B cell (primary cell): Measurements from ENCODE around the gene UBD. TPM values are rescaled to one million over a fixed set of nuclear protein-coding genes. Genes with fewer than 3 reads are reported as not detected.

Source experiments
- ATAC-seq: fragments of 200-7000 bp; cut with Tn5 transposase; one replicate; pipeline ENCODE4 v1.10.0; 2021; ENCODE audit warnings: low read depth, mild to moderate bottlenecking, moderate number of reproducible peaks, moderate library complexity
- CTCF ChIA-PET: fragments of 350-600 bp; sonication (Branson Sonifier 250); formaldehyde crosslinking; loops from one replicate; lab custom pipeline; 2021; ENCODE audit warnings: antibody characterized with exemption, inconsistent platforms; lab: Charles Lee
- POLR2A ChIA-PET: fragments of 350-600 bp; sonication (Branson Sonifier 250); formaldehyde crosslinking; loops from one replicate; lab custom pipeline; 2021; ENCODE audit warnings: antibody characterized with exemption; lab: Charles Lee
- DNase-seq: peaks from one replicate; pipeline ENCODE4 v3.0.0; 2013
- H2AFZ ChIP-seq: 2 replicates; pipeline ENCODE4 v1.6.1; 2012; ENCODE audit warnings: mild to moderate bottlenecking, low read depth, low read length; ENCODE audit not compliant: insufficient read depth, poor library complexity, severe bottlenecking
- H3K27ac ChIP-seq, 2 donors: 1 replicate in 1 of 2; 2 replicates in 1 of 2; pipeline ENCODE4 v1.5.1; 2012 to 2013; ENCODE audit warnings: low read length in 2 of 2, mild to moderate bottlenecking in 2 of 2, moderate library complexity in 1 of 2
- H3K27me3 ChIP-seq, 4 experiments: fragments of 200-600 bp in 1 of 4; sonication (generic) in 1 of 4; replicated peaks in 1 of 4; 1 replicate in 2 of 4; 2 replicates in 2 of 4; pipeline versions ENCODE4 v1.6.1 to v1.7.0; 2013 to 2016; ENCODE audit warnings: low read length in 3 of 4, mild to moderate bottlenecking in 2 of 4, mixed read lengths in 1 of 4, moderate library complexity in 1 of 4; ENCODE audit not compliant: insufficient read depth in 4 of 4, control insufficient read depth in 3 of 4; ENCODE audit errors: control extremely low read depth in 1 of 4
- H3K36me3 ChIP-seq, 2 experiments: replicated peaks in 1 of 2; 1 replicate in 1 of 2; 2 replicates in 1 of 2; pipeline versions ENCODE4 v1.6.1 to v1.7.1; 2013; ENCODE audit warnings: low read length in 1 of 2; ENCODE audit not compliant: insufficient read depth in 2 of 2, control insufficient read depth in 1 of 2; ENCODE audit errors: control extremely low read depth in 1 of 2, extremely low read depth in 1 of 2
- H3K4me1 ChIP-seq, 2 donors: fragments of 200-600 bp in 1 of 2; sonication (generic) in 1 of 2; 1 replicate in 1 of 2; 2 replicates in 1 of 2; pipeline versions ENCODE4 v1.5.1 to v1.6.1; 2013 to 2017; ENCODE audit warnings: low read length in 2 of 2; ENCODE audit not compliant: control insufficient read depth in 2 of 2, insufficient read depth in 2 of 2
- H3K4me2 ChIP-seq: replicated peaks from 2 replicates; pipeline ENCODE3; 2012; ENCODE audit warnings: mild to moderate bottlenecking, low read depth, low read length; ENCODE audit not compliant: poor library complexity, severe bottlenecking
- H3K4me3 ChIP-seq, 5 experiments: fragments of 200-600 bp in 1 of 5; sonication (generic) in 1 of 5; 1 replicate in 3 of 5; 2 replicates in 2 of 5; pipeline versions ENCODE4 v1.5.1 to v1.7.0; 2011 to 2016; ENCODE audit warnings: low read length in 4 of 5, mild to moderate bottlenecking in 4 of 5, low read depth in 2 of 5, control low read depth in 1 of 5, moderate library complexity in 1 of 5; ENCODE audit not compliant: insufficient read depth in 1 of 5; ENCODE audit errors: control extremely low read depth in 1 of 5, extremely low read depth in 1 of 5
- H3K79me2 ChIP-seq: fragments of 200-600 bp; sonication (generic); one replicate; pipeline ENCODE4 v1.6.0; 2016; ENCODE audit warnings: low read length; ENCODE audit not compliant: control insufficient read depth, insufficient read depth
- H3K9ac ChIP-seq: fragments of 200-600 bp; sonication (generic); 2 replicates; pipeline ENCODE4 v1.6.1; 2017; ENCODE audit warnings: mild to moderate bottlenecking, low read length, moderate library complexity
- H3K9me3 ChIP-seq, 3 donors: one replicate each; pipeline versions ENCODE4 v1.6.1 to v1.7.1; 2013; ENCODE audit warnings: low read length in 2 of 3; ENCODE audit not compliant: control insufficient read depth in 2 of 3, insufficient read depth in 1 of 3; ENCODE audit errors: control extremely low read depth in 1 of 3
- H4K20me1 ChIP-seq: 2 replicates; pipeline ENCODE4 v1.6.0; 2012; ENCODE audit warnings: mild to moderate bottlenecking, low read length; ENCODE audit not compliant: insufficient read depth, control insufficient read depth, poor library complexity, severe bottlenecking
- H3K27ac Mint-ChIP-seq: one replicate; pipeline ENCODE4 v1.8.0; 2021; ENCODE audit warnings: mixed read lengths
- H3K27me3 Mint-ChIP-seq: one replicate; pipeline ENCODE4 v1.8.0; 2021; ENCODE audit warnings: mixed read lengths
- H3K4me1 Mint-ChIP-seq: one replicate; pipeline ENCODE4 v1.8.0; 2021; ENCODE audit warnings: mixed read lengths
- H3K4me3 Mint-ChIP-seq: one replicate; pipeline ENCODE4 v1.8.0; 2021; ENCODE audit warnings: mixed read lengths
- H3K9me3 Mint-ChIP-seq: one replicate; pipeline ENCODE4 v1.8.0; 2022; ENCODE audit warnings: mixed read lengths; ENCODE audit not compliant: insufficient read depth
- EZH2 ChIP-seq: IDR thresholded peaks from 2 replicates; pipeline ENCODE4 v1.6.1; 2012; ENCODE audit warnings: borderline replicate concordance, low read depth, mild to moderate bottlenecking, moderate library complexity, low read length; ENCODE audit not compliant: insufficient read depth, poor library complexity, severe bottlenecking
- WGBS: methylation state at CpG from one replicate; pipeline ENCODE4 v1.1.5; 2013; ENCODE audit warnings: missing lambda C conversion rate; ENCODE audit not compliant: insufficient coverage; 5-methylcytosine and 5-hydroxymethylcytosine counted together
- intact Hi-C: fragments of 100-400 bp; cut with micrococcal nuclease; formaldehyde crosslinking; loops from one replicate; pipeline ENCODE4 v1.10.0; 2022
- polyA plus RNA-seq: library from polyadenylated mRNA; depleted of rRNA; stranded (reverse); fragments of >200 nt; gene quantifications from 2 replicates; pipeline ENCODE4 v1.2.3, GENCODE V29; 2012
- total RNA-seq, 2 donors: library from RNA; stranded (reverse); fragments of 120-200 nt in 1 of 2; gene quantifications; 1 replicate in 1 of 2; 2 replicates in 1 of 2; pipeline versions ENCODE4 v1.2.3 to v1.2.4, GENCODE V29; 2013 to 2022
- TF ChIP-seq, protein P1 (sequence below): fragments of 200-600 bp; IDR thresholded peaks from one replicate; pipeline ENCODE4 v1.8.0; 2022; ENCODE audit warnings: antibody characterized with exemption, mild to moderate bottlenecking

UBD gene
- total and polyA plus RNA-seq, 2 donors (not counting 1 experiment from before 2014, with no cell fraction given) = not detected

DNA sequence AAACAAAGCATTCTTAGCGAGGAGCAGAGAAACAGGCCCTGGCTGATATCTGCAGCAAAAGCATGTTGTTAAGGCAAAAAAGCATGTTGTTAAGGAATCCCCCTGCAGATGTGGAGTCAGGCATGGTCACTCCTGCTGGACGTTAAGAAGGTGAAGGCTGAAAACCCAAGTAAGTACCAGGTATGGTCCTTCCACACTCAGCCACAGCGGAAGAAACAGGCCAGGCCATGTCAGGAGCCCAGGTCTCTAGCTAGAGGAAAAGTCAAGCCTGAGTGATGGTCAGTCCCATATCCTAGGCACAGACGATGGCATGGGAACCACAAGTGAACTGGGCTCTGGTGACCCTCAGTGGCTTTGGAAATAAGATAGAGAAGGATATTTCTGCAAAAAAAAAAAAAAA, 39.3 kb downstream of the UBD start:
- H3K9ac ChIP-seq = no peak overlapping the region
- ChIA-PET POLR2A (no interaction called here), CTCF (no interaction called here)
- no peaks in the 10 kb centered on the region for H3K4me1 ChIP-seq
- intact Hi-C loops = no loop called here
- H3K27me3 ChIP-seq = peaks cover 0 to 10% (median 6%) of the 10 kb centered on the region in 4 experiments
- H3K27ac Mint-ChIP-seq = no peak overlapping the region
- no peaks in the 10 kb centered on the region for H3K79me2 ChIP-seq
- H3K9me3 Mint-ChIP-seq = no peaks in the 10 kb centered on the region
- no peaks in the 10 kb centered on the region for H4K20me1 ChIP-seq
- WGBS = 90% methylated on average over 2 of the region's 4 CpGs
- no peaks in the 10 kb centered on the region for H3K9me3 ChIP-seq
- no peak for ATAC-seq
- H3K4me2 ChIP-seq = no peak overlapping the region
- H2AFZ ChIP-seq = no peak overlapping the region
- no peak for TF ChIP-seq EZH2
- TF ChIP-seq, protein P1, sequence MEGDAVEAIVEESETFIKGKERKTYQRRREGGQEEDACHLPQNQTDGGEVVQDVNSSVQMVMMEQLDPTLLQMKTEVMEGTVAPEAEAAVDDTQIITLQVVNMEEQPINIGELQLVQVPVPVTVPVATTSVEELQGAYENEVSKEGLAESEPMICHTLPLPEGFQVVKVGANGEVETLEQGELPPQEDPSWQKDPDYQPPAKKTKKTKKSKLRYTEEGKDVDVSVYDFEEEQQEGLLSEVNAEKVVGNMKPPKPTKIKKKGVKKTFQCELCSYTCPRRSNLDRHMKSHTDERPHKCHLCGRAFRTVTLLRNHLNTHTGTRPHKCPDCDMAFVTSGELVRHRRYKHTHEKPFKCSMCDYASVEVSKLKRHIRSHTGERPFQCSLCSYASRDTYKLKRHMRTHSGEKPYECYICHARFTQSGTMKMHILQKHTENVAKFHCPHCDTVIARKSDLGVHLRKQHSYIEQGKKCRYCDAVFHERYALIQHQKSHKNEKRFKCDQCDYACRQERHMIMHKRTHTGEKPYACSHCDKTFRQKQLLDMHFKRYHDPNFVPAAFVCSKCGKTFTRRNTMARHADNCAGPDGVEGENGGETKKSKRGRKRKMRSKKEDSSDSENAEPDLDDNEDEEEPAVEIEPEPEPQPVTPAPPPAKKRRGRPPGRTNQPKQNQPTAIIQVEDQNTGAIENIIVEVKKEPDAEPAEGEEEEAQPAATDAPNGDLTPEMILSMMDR = no peak
- no peaks in the 10 kb centered on the region for H3K36me3 ChIP-seq
- DNase-seq = no peak
- H3K27me3 Mint-ChIP-seq = peaks cover 31% of the 10 kb centered on the region
- no peak overlapping the region for H3K4me3 ChIP-seq
- H3K4me1 Mint-ChIP-seq = no peaks in the 10 kb centered on the region
- no peak overlapping the region for H3K27ac ChIP-seq
- no peak overlapping the region for H3K4me3 Mint-ChIP-seq

DNA sequence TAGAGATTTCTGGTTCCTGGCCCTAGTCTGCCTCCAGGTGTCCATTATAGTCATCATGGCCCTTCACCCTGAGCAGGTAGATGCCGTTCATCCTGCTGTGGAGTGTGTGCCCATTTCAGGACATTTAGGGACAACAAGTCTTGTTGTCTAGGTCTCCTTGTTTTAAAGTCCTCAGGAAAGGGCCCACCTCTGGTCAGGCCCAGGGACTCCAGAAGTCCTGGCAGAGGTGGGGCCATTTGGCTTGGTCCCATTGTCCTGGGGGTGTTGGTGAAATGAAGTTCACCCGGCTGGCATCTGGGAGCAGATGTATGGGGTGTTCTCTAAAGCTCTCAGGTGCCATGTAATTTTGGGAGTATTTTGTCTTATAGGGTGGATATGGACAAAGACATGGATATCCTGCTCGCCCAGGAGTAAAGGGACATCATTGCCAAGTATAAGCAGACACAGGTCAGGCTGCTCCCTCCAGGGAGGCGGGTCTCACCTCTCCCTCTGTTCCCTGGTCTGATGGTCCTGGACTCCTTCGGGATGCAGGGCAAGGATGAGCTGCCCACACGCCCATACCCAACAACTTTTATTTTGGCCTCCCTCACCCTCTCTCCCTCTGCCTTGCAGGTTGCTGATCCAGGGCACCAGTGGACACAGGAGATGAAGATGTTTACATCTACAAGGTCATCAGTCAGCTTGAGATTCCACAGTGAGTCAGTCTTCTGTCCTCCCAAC, 40.1 kb downstream of the UBD start:
- no peaks in the 10 kb centered on the region for H3K79me2 ChIP-seq
- no peak overlapping the region for H3K27ac ChIP-seq
- H3K9ac ChIP-seq = no peak overlapping the region
- CTCF ChIA-PET = no interaction called here
- POLR2A ChIA-PET = no interaction called here
- no peak overlapping the region for H3K4me2 ChIP-seq
- Mint-ChIP-seq H3K9me3 (no peaks in the 10 kb centered on the region), H3K4me3 (no peak overlapping the region), H3K27ac (no peak overlapping the region), H3K4me1 (no peaks in the 10 kb centered on the region), H3K27me3 (peaks cover 32% of the 10 kb centered on the region)
- no peaks in the 10 kb centered on the region for H3K4me1 ChIP-seq
- no peak overlapping the region for H2AFZ ChIP-seq
- no peak for ATAC-seq
- H4K20me1 ChIP-seq = no peaks in the 10 kb centered on the region
- no peak overlapping the region for H3K4me3 ChIP-seq
- no peaks in the 10 kb centered on the region for H3K36me3 ChIP-seq
- H3K9me3 ChIP-seq = no peaks in the 10 kb centered on the region
- H3K27me3 ChIP-seq = peaks cover 0 to 6% (median 4%) of the 10 kb centered on the region in 4 experiments
- no peak for DNase-seq
- intact Hi-C loops = no loop called here
- TF ChIP-seq, protein P1 = no peak
- TF ChIP-seq EZH2 = no peak
- 78% methylated on average over 6 of the region's 6 CpGs for WGBS
